Vagina (tissue), 2 donors: Measurements from ENCODE around the gene KIRREL3.

Experiments
- CTCF ChIP-seq, 3 experiments: fragments of 450-650 bp in 2 of 3; fragments of 200-600 bp in 1 of 3; sonication (generic) in 1 of 3; IDR thresholded peaks; one replicate each; pipeline ENCODE4 v1.5.1; 2017 to 2019; ENCODE audit warnings: antibody characterized with exemption in 3 of 3, mild to moderate bottlenecking in 2 of 3, moderate library complexity in 2 of 3
- POLR2A ChIP-seq, 2 donors: fragments of 450-650 bp; IDR thresholded peaks; one replicate each; pipeline ENCODE4 v1.6.1; 2017; ENCODE audit warnings: antibody characterized with exemption in 2 of 2, mild to moderate bottlenecking in 2 of 2, moderate library complexity in 2 of 2
- POLR2AphosphoS5 ChIP-seq, 2 donors: sonication (generic); formaldehyde crosslinking; IDR thresholded peaks; one replicate each; pipeline ENCODE4 v1.9.0; 2017; ENCODE audit warnings: antibody characterized with exemption in 2 of 2, mild to moderate bottlenecking in 2 of 2, low read depth in 1 of 2; ENCODE audit not compliant: insufficient read depth in 1 of 2

- TF ChIP-seq CTCF (IDR thresholded peaks at IDR 0.05) = no peak
- no peak for TF ChIP-seq POLR2A (IDR thresholded peaks at IDR 0.05)
- no peak for TF ChIP-seq POLR2AphosphoS5 (IDR thresholded peaks at IDR 0.05; ENCODE audit: insufficient read depth in 1 of 2, low read depth in 1 of 2)
These were observed 255.9 kb downstream of the KIRREL3 start for GRCh38 chr11:126744699-126745098.
